B cell (primary cell): ENCODE results near the gene GNAL. TPM values are rescaled to one million over a fixed set of nuclear protein-coding genes. Genes with fewer than 3 reads are reported as not detected.

Experiments
- ATAC-seq: fragments of 200-7000 bp; cut with Tn5 transposase; one replicate; pipeline ENCODE4 v1.10.0; 2021; ENCODE audit warnings: low read depth, mild to moderate bottlenecking, moderate number of reproducible peaks, moderate library complexity
- CTCF ChIA-PET: fragments of 350-600 bp; sonication (Branson Sonifier 250); formaldehyde crosslinking; loops from one replicate; lab custom pipeline; 2021; ENCODE audit warnings: antibody characterized with exemption, inconsistent platforms; lab: Charles Lee
- POLR2A ChIA-PET: fragments of 350-600 bp; sonication (Branson Sonifier 250); formaldehyde crosslinking; loops from one replicate; lab custom pipeline; 2021; ENCODE audit warnings: antibody characterized with exemption; lab: Charles Lee
- DNase-seq: peaks from one replicate; pipeline ENCODE4 v3.0.0; 2013
- H2AFZ ChIP-seq: 2 replicates; pipeline ENCODE4 v1.6.1; 2012; ENCODE audit warnings: mild to moderate bottlenecking, low read depth, low read length; ENCODE audit not compliant: insufficient read depth, poor library complexity, severe bottlenecking
- H3K27ac ChIP-seq, 2 donors: 1 replicate in 1 of 2; 2 replicates in 1 of 2; pipeline ENCODE4 v1.5.1; 2012 to 2013; ENCODE audit warnings: low read length in 2 of 2, mild to moderate bottlenecking in 2 of 2, moderate library complexity in 1 of 2
- H3K27me3 ChIP-seq, 4 experiments: fragments of 200-600 bp in 1 of 4; sonication (generic) in 1 of 4; replicated peaks in 1 of 4; 1 replicate in 2 of 4; 2 replicates in 2 of 4; pipeline versions ENCODE4 v1.6.1 to v1.7.0; 2013 to 2016; ENCODE audit warnings: low read length in 3 of 4, mild to moderate bottlenecking in 2 of 4, mixed read lengths in 1 of 4, moderate library complexity in 1 of 4; ENCODE audit not compliant: insufficient read depth in 4 of 4, control insufficient read depth in 3 of 4; ENCODE audit errors: control extremely low read depth in 1 of 4
- H3K36me3 ChIP-seq, 2 experiments: replicated peaks in 1 of 2; 1 replicate in 1 of 2; 2 replicates in 1 of 2; pipeline versions ENCODE4 v1.6.1 to v1.7.1; 2013; ENCODE audit warnings: low read length in 1 of 2; ENCODE audit not compliant: insufficient read depth in 2 of 2, control insufficient read depth in 1 of 2; ENCODE audit errors: control extremely low read depth in 1 of 2, extremely low read depth in 1 of 2
- H3K4me1 ChIP-seq, 2 donors: fragments of 200-600 bp in 1 of 2; sonication (generic) in 1 of 2; 1 replicate in 1 of 2; 2 replicates in 1 of 2; pipeline versions ENCODE4 v1.5.1 to v1.6.1; 2013 to 2017; ENCODE audit warnings: low read length in 2 of 2; ENCODE audit not compliant: control insufficient read depth in 2 of 2, insufficient read depth in 2 of 2
- H3K4me2 ChIP-seq: replicated peaks from 2 replicates; pipeline ENCODE3; 2012; ENCODE audit warnings: mild to moderate bottlenecking, low read depth, low read length; ENCODE audit not compliant: poor library complexity, severe bottlenecking
- H3K4me3 ChIP-seq, 5 experiments: fragments of 200-600 bp in 1 of 5; sonication (generic) in 1 of 5; 1 replicate in 3 of 5; 2 replicates in 2 of 5; pipeline versions ENCODE4 v1.5.1 to v1.7.0; 2011 to 2016; ENCODE audit warnings: low read length in 4 of 5, mild to moderate bottlenecking in 4 of 5, low read depth in 2 of 5, control low read depth in 1 of 5, moderate library complexity in 1 of 5; ENCODE audit not compliant: insufficient read depth in 1 of 5; ENCODE audit errors: control extremely low read depth in 1 of 5, extremely low read depth in 1 of 5
- H3K79me2 ChIP-seq: fragments of 200-600 bp; sonication (generic); one replicate; pipeline ENCODE4 v1.6.0; 2016; ENCODE audit warnings: low read length; ENCODE audit not compliant: control insufficient read depth, insufficient read depth
- H3K9ac ChIP-seq: fragments of 200-600 bp; sonication (generic); 2 replicates; pipeline ENCODE4 v1.6.1; 2017; ENCODE audit warnings: mild to moderate bottlenecking, low read length, moderate library complexity
- H3K9me3 ChIP-seq, 3 donors: one replicate each; pipeline versions ENCODE4 v1.6.1 to v1.7.1; 2013; ENCODE audit warnings: low read length in 2 of 3; ENCODE audit not compliant: control insufficient read depth in 2 of 3, insufficient read depth in 1 of 3; ENCODE audit errors: control extremely low read depth in 1 of 3
- H4K20me1 ChIP-seq: 2 replicates; pipeline ENCODE4 v1.6.0; 2012; ENCODE audit warnings: mild to moderate bottlenecking, low read length; ENCODE audit not compliant: insufficient read depth, control insufficient read depth, poor library complexity, severe bottlenecking
- H3K27ac Mint-ChIP-seq: one replicate; pipeline ENCODE4 v1.8.0; 2021; ENCODE audit warnings: mixed read lengths
- H3K27me3 Mint-ChIP-seq: one replicate; pipeline ENCODE4 v1.8.0; 2021; ENCODE audit warnings: mixed read lengths
- H3K4me1 Mint-ChIP-seq: one replicate; pipeline ENCODE4 v1.8.0; 2021; ENCODE audit warnings: mixed read lengths
- H3K4me3 Mint-ChIP-seq: one replicate; pipeline ENCODE4 v1.8.0; 2021; ENCODE audit warnings: mixed read lengths
- H3K9me3 Mint-ChIP-seq: one replicate; pipeline ENCODE4 v1.8.0; 2022; ENCODE audit warnings: mixed read lengths; ENCODE audit not compliant: insufficient read depth
- CTCF ChIP-seq: fragments of 200-600 bp; IDR thresholded peaks from one replicate; pipeline ENCODE4 v1.8.0; 2022; ENCODE audit warnings: antibody characterized with exemption, mild to moderate bottlenecking
- EZH2 ChIP-seq: IDR thresholded peaks from 2 replicates; pipeline ENCODE4 v1.6.1; 2012; ENCODE audit warnings: borderline replicate concordance, low read depth, mild to moderate bottlenecking, moderate library complexity, low read length; ENCODE audit not compliant: insufficient read depth, poor library complexity, severe bottlenecking
- WGBS: methylation state at CpG from one replicate; pipeline ENCODE4 v1.1.5; 2013; ENCODE audit warnings: missing lambda C conversion rate; ENCODE audit not compliant: insufficient coverage; 5-methylcytosine and 5-hydroxymethylcytosine counted together
- intact Hi-C: fragments of 100-400 bp; cut with micrococcal nuclease; formaldehyde crosslinking; loops from one replicate; pipeline ENCODE4 v1.10.0; 2022
- polyA plus RNA-seq: library from polyadenylated mRNA; depleted of rRNA; stranded (reverse); fragments of >200 nt; gene quantifications from 2 replicates; pipeline ENCODE4 v1.2.3, GENCODE V29; 2012
- total RNA-seq, 2 donors: library from RNA; stranded (reverse); fragments of 120-200 nt in 1 of 2; gene quantifications; 1 replicate in 1 of 2; 2 replicates in 1 of 2; pipeline versions ENCODE4 v1.2.3 to v1.2.4, GENCODE V29; 2013 to 2022

GNAL gene
- total and polyA plus RNA-seq, 2 donors (not counting 1 experiment from before 2014, with no cell fraction given), result 0.01 to 0.12 TPM

- Histone ChIP-seq H3K27ac (no peak overlapping the region), H3K9ac (no peak overlapping the region), H3K4me3 (no peak overlapping the region), H3K9me3 (peaks cover 0 to 2% (median 0%) of the 10 kb centered on the region in 3 donors), H3K27me3 (peaks cover 0 to 3% (median 0%) of the 10 kb centered on the region in 4 experiments), H2AFZ (no peak overlapping the region), H3K79me2 (no peaks in the 10 kb centered on the region), H3K4me1 (no peaks in the 10 kb centered on the region), H4K20me1 (no peaks in the 10 kb centered on the region), H3K4me2 (no peak overlapping the region), H3K36me3 (no peaks in the 10 kb centered on the region)
- intact Hi-C loops, result no loop called here
- POLR2A ChIA-PET, result no interaction called here
- H3K4me3 Mint-ChIP-seq, result no peak overlapping the region
- ATAC-seq (no peak), DNase-seq (no peak)
- TF ChIP-seq CTCF, result no peak
- no peak for TF ChIP-seq EZH2
- H3K27ac Mint-ChIP-seq, result no peak overlapping the region
- H3K4me1 Mint-ChIP-seq, result no peaks in the 10 kb centered on the region
- no peaks in the 10 kb centered on the region for H3K9me3 Mint-ChIP-seq
- CTCF ChIA-PET, result no interaction called here
- 95% methylated on average over 7 of the region's 8 CpGs for WGBS
- H3K27me3 Mint-ChIP-seq, result peaks cover 45% of the 10 kb centered on the region
Observed at GRCh38 chr18:11672198-11672597, 16.9 kb upstream of the GNAL start.

GRCh38 chr18:11672846-11673454 lies 16.1 kb upstream of the GNAL start:
- intact Hi-C loops, result no loop called here
- no peaks in the 10 kb centered on the region for H4K20me1 ChIP-seq
- Mint-ChIP-seq H3K4me3 (no peak overlapping the region), H3K9me3 (no peaks in the 10 kb centered on the region), H3K27ac (no peak overlapping the region), H3K27me3 (peaks cover 46% of the 10 kb centered on the region), H3K4me1 (no peaks in the 10 kb centered on the region)
- TF ChIP-seq EZH2 (no peak), CTCF (no peak)
- H3K27ac ChIP-seq, result no peak overlapping the region
- no peaks in the 10 kb centered on the region for H3K36me3 ChIP-seq
- H2AFZ ChIP-seq, result no peak overlapping the region
- H3K9me3 ChIP-seq, result peaks cover 0 to 2% (median 0%) of the 10 kb centered on the region in 3 donors
- H3K79me2 ChIP-seq, result no peaks in the 10 kb centered on the region
- H3K4me1 ChIP-seq, result no peaks in the 10 kb centered on the region
- ChIA-PET POLR2A (no interaction called here), CTCF (no interaction called here)
- no peak overlapping the region for H3K4me2 ChIP-seq
- H3K27me3 ChIP-seq, result peaks cover 0 to 3% (median 0%) of the 10 kb centered on the region in 4 experiments
- DNase-seq (no peak), ATAC-seq (no peak)
- H3K4me3 ChIP-seq, result no peak overlapping the region
- no peak overlapping the region for H3K9ac ChIP-seq
- 72% methylated on average over 7 of the region's 8 CpGs for WGBS
